Measurements from ENCODE around the gene PPIL4.

PPIL4 gene

GRCh38 chr6:149510793-149511512, 34.9 kb downstream of the PPIL4 start:
- H3K36me3 ChIP-seq (ENCODE audit: control insufficient read depth in 1 of 2, insufficient read depth in 2 of 2, low read depth in 1 of 2, low read length in 2 of 2): peaks cover 14 to 61% of the 10 kb centered on the region in 2 experiments
- no peak overlapping the region for H2BK5ac ChIP-seq (ENCODE audit: low read depth, low read length, poor library complexity, severe bottlenecking)
- H2AFZ ChIP-seq (ENCODE audit: low read depth, low read length): no peak overlapping the region
- H3K79me1 ChIP-seq (replicated peaks; ENCODE audit: low read length, poor library complexity, severe bottlenecking): peaks cover 21% of the 10 kb centered on the region
- no peak overlapping the region for H4K8ac ChIP-seq (ENCODE audit: low read length)
- no peak overlapping the region for H3K23ac ChIP-seq (ENCODE audit: low read length in 2 of 2)
- no peaks in the 10 kb centered on the region for H3K4me1 ChIP-seq (ENCODE audit: control insufficient read depth, insufficient read depth, low read depth, low read length)
- no peak for DNase-seq
- H4K91ac ChIP-seq (ENCODE audit: low read length): no peak overlapping the region
- 96% methylated on average over 4 of the region's 4 CpGs for WGBS
- H2BK12ac ChIP-seq (ENCODE audit: low read length in 2 of 2): no peak overlapping the region
- H3K27ac ChIP-seq (ENCODE audit: low read length, poor library complexity, severe bottlenecking): no peak overlapping the region
- H3K27me3 ChIP-seq (ENCODE audit: control insufficient read depth in 1 of 2, insufficient read depth in 1 of 2, low read length in 2 of 2): no peaks in the 10 kb centered on the region
- no peak overlapping the region for H3K18ac ChIP-seq (ENCODE audit: low read depth in 1 of 2, low read length in 2 of 2)
- no peak overlapping the region for H2BK15ac ChIP-seq (ENCODE audit: low read depth, poor library complexity, severe bottlenecking)
- no peak overlapping the region for H2AK5ac ChIP-seq (ENCODE audit: low read length, severe bottlenecking)
- H3K9ac ChIP-seq (ENCODE audit: low read length): no peak overlapping the region
- no peak overlapping the region for H3K4me2 ChIP-seq (ENCODE audit: low read length, poor library complexity, severe bottlenecking)
- H2BK120ac ChIP-seq (ENCODE audit: low read depth, low read length): no peak overlapping the region
- H3K4ac ChIP-seq (ENCODE audit: low read depth in 1 of 2, low read length in 2 of 2): no peak overlapping the region
- no peak overlapping the region for H3K4me3 ChIP-seq (ENCODE audit: insufficient read depth in 1 of 2, low read depth in 1 of 2, low read length in 2 of 2)
- no peaks in the 10 kb centered on the region for H3K9me3 ChIP-seq (ENCODE audit: control insufficient read depth, low read length)
- H3K14ac ChIP-seq (ENCODE audit: low read length in 2 of 2): no peak overlapping the region

- Histone ChIP-seq H3K4ac (ENCODE audit: low read depth in 1 of 2, low read length in 2 of 2) (no peak overlapping the region), H3K4me1 (ENCODE audit: control insufficient read depth, insufficient read depth, low read depth, low read length) (no peaks in the 10 kb centered on the region), H3K36me3 (ENCODE audit: control insufficient read depth in 1 of 2, insufficient read depth in 2 of 2, low read depth in 1 of 2, low read length in 2 of 2) (peaks cover 10 to 66% of the 10 kb centered on the region in 2 experiments), H2AFZ (ENCODE audit: low read depth, low read length) (no peak overlapping the region), H2BK5ac (ENCODE audit: low read depth, low read length, poor library complexity, severe bottlenecking) (no peak overlapping the region), H3K9ac (ENCODE audit: low read length) (no peak overlapping the region), H3K4me2 (ENCODE audit: low read length, poor library complexity, severe bottlenecking) (no peak overlapping the region), H3K27ac (ENCODE audit: low read length, poor library complexity, severe bottlenecking) (no peak overlapping the region), H3K23ac (ENCODE audit: low read length in 2 of 2) (no peak overlapping the region), H2BK15ac (ENCODE audit: low read depth, poor library complexity, severe bottlenecking) (no peak overlapping the region), H3K9me3 (ENCODE audit: control insufficient read depth, low read length) (no peaks in the 10 kb centered on the region), H2BK12ac (ENCODE audit: low read length in 2 of 2) (no peak overlapping the region), H3K14ac (ENCODE audit: low read length in 2 of 2) (no peak overlapping the region), H4K91ac (ENCODE audit: low read length) (no peak overlapping the region), H3K4me3 (ENCODE audit: insufficient read depth in 1 of 2, low read depth in 1 of 2, low read length in 2 of 2) (no peak overlapping the region), H3K18ac (ENCODE audit: low read depth in 1 of 2, low read length in 2 of 2) (no peak overlapping the region), H4K8ac (ENCODE audit: low read length) (no peak overlapping the region), H3K79me1 (replicated peaks; ENCODE audit: low read length, poor library complexity, severe bottlenecking) (peaks cover 13% of the 10 kb centered on the region), H3K27me3 (ENCODE audit: control insufficient read depth in 1 of 2, insufficient read depth in 1 of 2, low read length in 2 of 2) (no peaks in the 10 kb centered on the region), H2AK5ac (ENCODE audit: low read length, severe bottlenecking) (no peak overlapping the region), H2BK120ac (ENCODE audit: low read depth, low read length) (no peak overlapping the region)
- no CpG with 5 or more reads among the region's 3 CpGs for WGBS
- no peak for DNase-seq
Observed at GRCh38 chr6:149508485-149508884, 37.4 kb downstream of the PPIL4 start.

GRCh38 chr6:149503872-149504271, 42.0 kb downstream of the PPIL4 start:
- Histone ChIP-seq H3K9me3 (ENCODE audit: control insufficient read depth, low read length) (no peaks in the 10 kb centered on the region), H3K4ac (ENCODE audit: low read depth in 1 of 2, low read length in 2 of 2) (no peak overlapping the region), H2AK5ac (ENCODE audit: low read length, severe bottlenecking) (no peak overlapping the region), H3K79me1 (replicated peaks; ENCODE audit: low read length, poor library complexity, severe bottlenecking) (peaks cover 8% of the 10 kb centered on the region), H2BK12ac (ENCODE audit: low read length in 2 of 2) (no peak overlapping the region), H3K4me3 (ENCODE audit: insufficient read depth in 1 of 2, low read depth in 1 of 2, low read length in 2 of 2) (no peak overlapping the region), H4K91ac (ENCODE audit: low read length) (no peak overlapping the region), H3K14ac (ENCODE audit: low read length in 2 of 2) (no peak overlapping the region), H3K4me1 (ENCODE audit: control insufficient read depth, insufficient read depth, low read depth, low read length) (no peaks in the 10 kb centered on the region), H4K8ac (ENCODE audit: low read length) (no peak overlapping the region), H3K9ac (ENCODE audit: low read length) (no peak overlapping the region), H2BK15ac (ENCODE audit: low read depth, poor library complexity, severe bottlenecking) (no peak overlapping the region), H3K23ac (ENCODE audit: low read length in 2 of 2) (no peak overlapping the region), H3K18ac (ENCODE audit: low read depth in 1 of 2, low read length in 2 of 2) (no peak overlapping the region), H3K27ac (ENCODE audit: low read length, poor library complexity, severe bottlenecking) (no peak overlapping the region), H2AFZ (ENCODE audit: low read depth, low read length) (no peak overlapping the region), H2BK120ac (ENCODE audit: low read depth, low read length) (no peak overlapping the region), H2BK5ac (ENCODE audit: low read depth, low read length, poor library complexity, severe bottlenecking) (no peak overlapping the region), H3K36me3 (ENCODE audit: control insufficient read depth in 1 of 2, insufficient read depth in 2 of 2, low read depth in 1 of 2, low read length in 2 of 2) (peaks cover 0 to 51% of the 10 kb centered on the region in 2 experiments), H3K4me2 (ENCODE audit: low read length, poor library complexity, severe bottlenecking) (no peak overlapping the region), H3K27me3 (ENCODE audit: control insufficient read depth in 1 of 2, insufficient read depth in 1 of 2, low read length in 2 of 2) (no peaks in the 10 kb centered on the region)
- WGBS: 100% methylated on average over 1 of the region's 2 CpGs
- no peak for DNase-seq

- Histone ChIP-seq H2BK12ac (ENCODE audit: low read length in 2 of 2) (no peak overlapping the region), H2BK5ac (ENCODE audit: low read depth, low read length, poor library complexity, severe bottlenecking) (no peak overlapping the region), H4K91ac (ENCODE audit: low read length) (no peak overlapping the region), H4K8ac (ENCODE audit: low read length) (no peak overlapping the region), H3K18ac (ENCODE audit: low read depth in 1 of 2, low read length in 2 of 2) (no peak overlapping the region), H3K27ac (ENCODE audit: low read length, poor library complexity, severe bottlenecking) (no peak overlapping the region), H2AK5ac (ENCODE audit: low read length, severe bottlenecking) (no peak overlapping the region), H3K9ac (ENCODE audit: low read length) (no peak overlapping the region), H3K79me1 (replicated peaks; ENCODE audit: low read length, poor library complexity, severe bottlenecking) (peaks cover 7% of the 10 kb centered on the region), H3K36me3 (ENCODE audit: control insufficient read depth in 1 of 2, insufficient read depth in 2 of 2, low read depth in 1 of 2, low read length in 2 of 2) (peaks cover 0 to 51% of the 10 kb centered on the region in 2 experiments), H3K4me2 (ENCODE audit: low read length, poor library complexity, severe bottlenecking) (no peak overlapping the region), H3K27me3 (ENCODE audit: control insufficient read depth in 1 of 2, insufficient read depth in 1 of 2, low read length in 2 of 2) (no peaks in the 10 kb centered on the region), H3K9me3 (ENCODE audit: control insufficient read depth, low read length) (no peaks in the 10 kb centered on the region), H3K4me3 (ENCODE audit: insufficient read depth in 1 of 2, low read depth in 1 of 2, low read length in 2 of 2) (no peak overlapping the region), H3K4me1 (ENCODE audit: control insufficient read depth, insufficient read depth, low read depth, low read length) (no peaks in the 10 kb centered on the region), H3K14ac (ENCODE audit: low read length in 2 of 2) (no peak overlapping the region), H3K23ac (ENCODE audit: low read length in 2 of 2) (no peak overlapping the region), H2BK15ac (ENCODE audit: low read depth, poor library complexity, severe bottlenecking) (no peak overlapping the region), H2AFZ (ENCODE audit: low read depth, low read length) (no peak overlapping the region), H3K4ac (ENCODE audit: low read depth in 1 of 2, low read length in 2 of 2) (no peak overlapping the region), H2BK120ac (ENCODE audit: low read depth, low read length) (no peak overlapping the region)
- no peak for DNase-seq
- 93% methylated on average over 1 of the region's 2 CpGs for WGBS
Observed at GRCh38 chr6:149503276-149503675, 42.6 kb downstream of the PPIL4 start.
